HepG2 (cell line): ENCODE data around the gene MARK2. TPM values are rescaled to one million over a fixed set of nuclear protein-coding genes. Genes with fewer than 3 reads are reported as not detected.

ENCODE experiments used
- GABPB1 ChIP-seq: IDR thresholded peaks from 2 replicates; pipeline ENCODE4 v1.6.1; 2016; ENCODE audit warnings: mild to moderate bottlenecking, missing genetic modification reagents, moderate library complexity, missing compliant biosample characterization
- MTF1 ChIP-seq: sonication (generic); formaldehyde crosslinking; IDR thresholded peaks from 2 replicates; pipeline ENCODE4 v1.5.0; 2020; ENCODE audit warnings: missing genetic modification reagents
- MYC ChIP-seq: sonication (generic); formaldehyde crosslinking; IDR thresholded peaks from 2 replicates; pipeline ENCODE4 v1.9.0; 2021; ENCODE audit warnings: missing genetic modification reagents, borderline replicate concordance
- MYPOP ChIP-seq: sonication (generic); formaldehyde crosslinking; IDR thresholded peaks from 2 replicates; pipeline ENCODE4 v1.8.1; 2023; ENCODE audit warnings: mild to moderate bottlenecking, moderate library complexity, missing genetic modification reagents
- NONO ChIP-seq, 2 experiments: fragments of 450-650 bp in 1 of 2; sonication (generic) in 1 of 2; formaldehyde crosslinking in 1 of 2; IDR thresholded peaks in 1 of 2; conservative IDR thresholded peaks in 1 of 2; 2 replicates each; pipeline versions ENCODE4 v1.6.1 to v1.8.0; 2017 to 2022; ENCODE audit warnings: mild to moderate bottlenecking in 1 of 2, missing genetic modification reagents in 1 of 2, moderate library complexity in 1 of 2
- POLR2G ChIP-seq: fragments of 200-400 bp; formaldehyde crosslinking; IDR thresholded peaks from 2 replicates; pipeline ENCODE4 v1.6.1; 2018; ENCODE audit warnings: mild to moderate bottlenecking, low read depth, low read length, moderate library complexity
- ZFP1 ChIP-seq: IDR thresholded peaks from 2 replicates; pipeline ENCODE4 v1.6.1; 2016
- polyA plus RNA-seq, 8 experiments: library from polyadenylated mRNA; depleted of rRNA in 3 of 8; stranded (reverse) in 7 of 8; unstranded in 1 of 8; fragments of >200 nt; fragmentation: Illumina TruSeq in 4 of 8; extraction: Trizol in 4 of 8; gene quantifications; 2 replicates each; pipeline versions ENCODE4 v1.2.1 to v1.2.3, GENCODE V29; 2011 to 2016; ENCODE audit warnings: low read depth in 4 of 8, missing spikeins in 1 of 8, mixed read lengths in 1 of 8; ENCODE audit not compliant: insufficient read depth in 1 of 8
- total RNA-seq, 5 experiments: library from RNA; depleted of rRNA; stranded (reverse); fragments of >200 nt; fragmentation: Illumina TruSeq; extraction: Trizol; gene quantifications; 2 replicates each; pipeline ENCODE4 v1.2.3, GENCODE V29; 2016; ENCODE audit warnings: low read depth in 1 of 5
- TF ChIP-seq, protein P1 (sequence below), 2 experiments: sonication (generic) in 1 of 2; formaldehyde crosslinking in 1 of 2; IDR thresholded peaks; 2 replicates each; pipeline versions ENCODE4 v1.6.1 to v1.9.0; 2014 to 2022; ENCODE audit warnings: antibody characterized with exemption in 1 of 2, borderline replicate concordance in 1 of 2, inconsistent platforms in 1 of 2, low read depth in 1 of 2, missing genetic modification reagents in 1 of 2
- TF ChIP-seq, protein P2 (sequence below), 2 experiments: fragments of 450-650 bp in 1 of 2; sonication (generic) in 1 of 2; formaldehyde crosslinking in 1 of 2; IDR thresholded peaks; 2 replicates each; pipeline versions ENCODE4 v1.6.1 to v1.8.0; 2016 to 2022; ENCODE audit warnings: antibody characterized with exemption in 1 of 2, mild to moderate bottlenecking in 1 of 2, missing genetic modification reagents in 1 of 2

MARK2 gene
- total and polyA plus RNA-seq, 2 of the 13 experiments (the other 11 are each of a cell fraction or from before 2014, with no cell fraction given) = 13.5 to 13.9 TPM

DNA sequence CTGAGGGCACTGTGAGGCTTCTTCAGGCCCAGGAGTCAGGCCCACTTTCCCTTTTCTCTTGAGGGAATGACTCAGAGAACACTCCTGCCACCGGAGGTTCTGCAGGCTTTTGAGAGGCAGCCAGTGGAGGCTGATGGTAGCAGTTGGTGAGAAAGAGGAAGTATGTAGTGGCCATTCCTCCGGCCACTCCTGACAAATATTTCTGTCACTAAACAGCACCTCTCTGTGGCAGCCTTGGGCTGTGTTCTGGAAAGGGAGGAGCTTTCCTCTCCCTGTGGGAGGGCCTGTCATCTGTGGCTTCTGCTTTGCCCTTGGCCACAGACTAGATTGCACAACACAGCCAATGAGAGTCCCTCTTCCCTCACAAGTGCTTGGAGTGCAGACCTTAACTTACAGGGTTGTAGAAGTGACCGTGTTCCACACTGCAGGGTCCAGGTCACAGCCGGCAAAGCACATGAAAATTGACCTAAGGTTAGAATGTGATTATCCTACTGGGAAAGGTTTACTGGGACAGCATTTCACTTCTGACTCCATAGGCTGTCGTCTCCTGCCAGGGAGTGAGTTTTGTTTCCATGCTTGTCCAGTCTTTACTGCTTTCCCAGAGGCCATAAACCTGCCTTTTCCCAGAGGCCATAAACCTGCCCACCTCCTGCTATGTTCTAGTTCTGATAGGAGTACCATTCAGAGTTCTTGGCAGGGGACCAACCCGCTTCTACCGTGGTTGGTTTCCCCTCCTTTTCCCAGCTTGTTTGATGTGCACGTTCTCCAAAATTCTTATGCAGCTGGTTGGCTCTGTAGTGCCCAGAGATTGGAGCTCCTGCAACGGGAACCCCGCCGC is 33.3 kb downstream of the MARK2 start (continued):
- TF ChIP-seq, protein P1, sequence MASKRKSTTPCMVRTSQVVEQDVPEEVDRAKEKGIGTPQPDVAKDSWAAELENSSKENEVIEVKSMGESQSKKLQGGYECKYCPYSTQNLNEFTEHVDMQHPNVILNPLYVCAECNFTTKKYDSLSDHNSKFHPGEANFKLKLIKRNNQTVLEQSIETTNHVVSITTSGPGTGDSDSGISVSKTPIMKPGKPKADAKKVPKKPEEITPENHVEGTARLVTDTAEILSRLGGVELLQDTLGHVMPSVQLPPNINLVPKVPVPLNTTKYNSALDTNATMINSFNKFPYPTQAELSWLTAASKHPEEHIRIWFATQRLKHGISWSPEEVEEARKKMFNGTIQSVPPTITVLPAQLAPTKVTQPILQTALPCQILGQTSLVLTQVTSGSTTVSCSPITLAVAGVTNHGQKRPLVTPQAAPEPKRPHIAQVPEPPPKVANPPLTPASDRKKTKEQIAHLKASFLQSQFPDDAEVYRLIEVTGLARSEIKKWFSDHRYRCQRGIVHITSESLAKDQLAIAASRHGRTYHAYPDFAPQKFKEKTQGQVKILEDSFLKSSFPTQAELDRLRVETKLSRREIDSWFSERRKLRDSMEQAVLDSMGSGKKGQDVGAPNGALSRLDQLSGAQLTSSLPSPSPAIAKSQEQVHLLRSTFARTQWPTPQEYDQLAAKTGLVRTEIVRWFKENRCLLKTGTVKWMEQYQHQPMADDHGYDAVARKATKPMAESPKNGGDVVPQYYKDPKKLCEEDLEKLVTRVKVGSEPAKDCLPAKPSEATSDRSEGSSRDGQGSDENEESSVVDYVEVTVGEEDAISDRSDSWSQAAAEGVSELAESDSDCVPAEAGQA (IDR thresholded peaks at IDR 0.05; ENCODE audit: low read depth) = no peak
- TF ChIP-seq, protein P1 (CRISPR knock-in tag; IDR thresholded peaks at IDR 0.05; ENCODE audit: borderline replicate concordance) = no peak
- TF ChIP-seq NONO (IDR thresholded peaks at IDR 0.05) (no peak), NONO (CRISPR knock-in tag; conservative IDR thresholded peaks at IDR 0.05) (0 out of 2 replicates have a peak, but pooled peaks have one; percentile 54), MTF1 (CRISPR knock-in tag) (no peak), POLR2G (no peak), ZFP1 (CRISPR knock-in tag) (0 out of 2 replicates have a peak, but pooled peaks have one; percentile 40), MYC (peak; percentile 64; the same call in 1 of the 2 replicates), GABPB1 (peak; percentile 41; the same call in 1 of the 2 replicates), MYPOP (CRISPR knock-in tag) (0 out of 2 replicates have a peak, but pooled peaks have one; percentile 57)
- TF ChIP-seq, protein P2, sequence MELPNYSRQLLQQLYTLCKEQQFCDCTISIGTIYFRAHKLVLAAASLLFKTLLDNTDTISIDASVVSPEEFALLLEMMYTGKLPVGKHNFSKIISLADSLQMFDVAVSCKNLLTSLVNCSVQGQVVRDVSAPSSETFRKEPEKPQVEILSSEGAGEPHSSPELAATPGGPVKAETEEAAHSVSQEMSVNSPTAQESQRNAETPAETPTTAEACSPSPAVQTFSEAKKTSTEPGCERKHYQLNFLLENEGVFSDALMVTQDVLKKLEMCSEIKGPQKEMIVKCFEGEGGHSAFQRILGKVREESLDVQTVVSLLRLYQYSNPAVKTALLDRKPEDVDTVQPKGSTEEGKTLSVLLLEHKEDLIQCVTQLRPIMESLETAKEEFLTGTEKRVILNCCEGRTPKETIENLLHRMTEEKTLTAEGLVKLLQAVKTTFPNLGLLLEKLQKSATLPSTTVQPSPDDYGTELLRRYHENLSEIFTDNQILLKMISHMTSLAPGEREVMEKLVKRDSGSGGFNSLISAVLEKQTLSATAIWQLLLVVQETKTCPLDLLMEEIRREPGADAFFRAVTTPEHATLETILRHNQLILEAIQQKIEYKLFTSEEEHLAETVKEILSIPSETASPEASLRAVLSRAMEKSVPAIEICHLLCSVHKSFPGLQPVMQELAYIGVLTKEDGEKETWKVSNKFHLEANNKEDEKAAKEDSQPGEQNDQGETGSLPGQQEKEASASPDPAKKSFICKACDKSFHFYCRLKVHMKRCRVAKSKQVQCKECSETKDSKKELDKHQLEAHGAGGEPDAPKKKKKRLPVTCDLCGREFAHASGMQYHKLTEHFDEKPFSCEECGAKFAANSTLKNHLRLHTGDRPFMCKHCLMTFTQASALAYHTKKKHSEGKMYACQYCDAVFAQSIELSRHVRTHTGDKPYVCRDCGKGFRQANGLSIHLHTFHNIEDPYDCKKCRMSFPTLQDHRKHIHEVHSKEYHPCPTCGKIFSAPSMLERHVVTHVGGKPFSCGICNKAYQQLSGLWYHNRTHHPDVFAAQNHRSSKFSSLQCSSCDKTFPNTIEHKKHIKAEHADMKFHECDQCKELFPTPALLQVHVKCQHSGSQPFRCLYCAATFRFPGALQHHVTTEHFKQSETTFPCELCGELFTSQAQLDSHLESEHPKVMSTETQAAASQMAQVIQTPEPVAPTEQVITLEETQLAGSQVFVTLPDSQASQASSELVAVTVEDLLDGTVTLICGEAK (IDR thresholded peaks at IDR 0.05) = no peak
- TF ChIP-seq, protein P2 (CRISPR knock-in tag; IDR thresholded peaks at IDR 0.05) = peak; percentile 35; the same call in 1 of the 2 replicates
